ENCODE data around the gene NPTXR.

DNA sequence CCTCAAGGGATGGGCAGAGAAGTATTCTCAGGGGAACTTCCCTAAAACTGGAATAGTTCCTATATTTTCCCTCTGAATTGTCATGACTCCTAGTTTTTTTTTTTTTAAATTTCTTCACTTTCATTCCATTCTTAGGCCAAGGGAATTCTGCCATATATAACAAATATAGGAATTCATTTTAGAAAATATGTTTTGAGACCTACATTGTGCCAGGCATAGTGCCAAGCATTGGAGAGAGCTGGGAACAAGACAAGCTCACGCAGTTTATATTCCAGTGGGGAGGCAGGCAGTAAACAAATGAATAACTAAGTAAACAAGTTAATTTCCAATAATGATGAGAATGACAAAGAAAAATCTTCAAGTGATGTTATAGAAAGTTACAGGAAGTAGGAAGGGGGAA lies 2.6 kb upstream of the NPTXR start:
- TF ChIP-seq, protein P1, sequence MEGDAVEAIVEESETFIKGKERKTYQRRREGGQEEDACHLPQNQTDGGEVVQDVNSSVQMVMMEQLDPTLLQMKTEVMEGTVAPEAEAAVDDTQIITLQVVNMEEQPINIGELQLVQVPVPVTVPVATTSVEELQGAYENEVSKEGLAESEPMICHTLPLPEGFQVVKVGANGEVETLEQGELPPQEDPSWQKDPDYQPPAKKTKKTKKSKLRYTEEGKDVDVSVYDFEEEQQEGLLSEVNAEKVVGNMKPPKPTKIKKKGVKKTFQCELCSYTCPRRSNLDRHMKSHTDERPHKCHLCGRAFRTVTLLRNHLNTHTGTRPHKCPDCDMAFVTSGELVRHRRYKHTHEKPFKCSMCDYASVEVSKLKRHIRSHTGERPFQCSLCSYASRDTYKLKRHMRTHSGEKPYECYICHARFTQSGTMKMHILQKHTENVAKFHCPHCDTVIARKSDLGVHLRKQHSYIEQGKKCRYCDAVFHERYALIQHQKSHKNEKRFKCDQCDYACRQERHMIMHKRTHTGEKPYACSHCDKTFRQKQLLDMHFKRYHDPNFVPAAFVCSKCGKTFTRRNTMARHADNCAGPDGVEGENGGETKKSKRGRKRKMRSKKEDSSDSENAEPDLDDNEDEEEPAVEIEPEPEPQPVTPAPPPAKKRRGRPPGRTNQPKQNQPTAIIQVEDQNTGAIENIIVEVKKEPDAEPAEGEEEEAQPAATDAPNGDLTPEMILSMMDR (IDR thresholded peaks at IDR 0.05; ENCODE audit: low read length) = no peak
- no peak for TF ChIP-seq EZH2 (optimal IDR thresholded peaks at IDR 0.05; ENCODE audit: low read depth, low read length)
